GM19397 (cell line): ENCODE results near the gene FCN1.

Experiments
- ATAC-seq: cut with Tn5 transposase; IDR thresholded peaks from one replicate; pipeline ENCODE4 v1.9.1; 2021; ENCODE audit warnings: mild to moderate bottlenecking, moderate library complexity; ENCODE audit not compliant: unreplicated experiment

The FCN1 gene

GRCh38 chr9:134879664-134880483 lies 37.8 kb downstream of the FCN1 start:
- no peak for ATAC-seq

GRCh38 chr9:134877541-134877940 lies 40.2 kb downstream of the FCN1 start:
- no peak for ATAC-seq

- ATAC-seq = no peak
These were observed 42.3 kb downstream of the FCN1 start for GRCh38 chr9:134875371-134875770.

- ATAC-seq = no peak
These were observed 45.1 kb downstream of the FCN1 start for GRCh38 chr9:134872482-134873231.

GRCh38 chr9:134871697-134872340 lies 45.9 kb downstream of the FCN1 start:
- no peak for ATAC-seq

GRCh38 chr9:134870746-134871662 lies 46.7 kb downstream of the FCN1 start:
- ATAC-seq = no peak

- ATAC-seq = no peak
These were observed 47.4 kb downstream of the FCN1 start for GRCh38 chr9:134870301-134870694.

- ATAC-seq = no peak
These were observed 48.0 kb downstream of the FCN1 start for GRCh38 chr9:134869554-134870300.

- no peak for ATAC-seq
These were observed 48.8 kb downstream of the FCN1 start for GRCh38 chr9:134868751-134869553.

GRCh38 chr9:134867917-134868750 lies 49.6 kb downstream of the FCN1 start:
- no peak for ATAC-seq

- ATAC-seq = no peak
These were observed 52.9 kb downstream of the FCN1 start for GRCh38 chr9:134864821-134865190.

- no peak for ATAC-seq
These were observed 53.5 kb downstream of the FCN1 start for GRCh38 chr9:134863941-134864820.

- ATAC-seq = no peak
These were observed 54.3 kb downstream of the FCN1 start for GRCh38 chr9:134863306-134863902.

GRCh38 chr9:134861595-134862334 lies 55.9 kb downstream of the FCN1 start:
- ATAC-seq = no peak

GRCh38 chr9:134860510-134860909 lies 57.2 kb downstream of the FCN1 start:
- no peak for ATAC-seq
